EH (cell line): ENCODE measurements around the gene ECE1.
"Not testable (repeated sequence)": the region's sequence is repeated elsewhere in the genome, so short reads cannot be mapped to it uniquely, and the experiment has no call there.

Experiments used
- DNase-seq: peaks from one replicate; pipeline ENCODE4 v3.0.0-alpha.2; 2015; ENCODE audit warnings: low read depth

ECE1 gene

DNA sequence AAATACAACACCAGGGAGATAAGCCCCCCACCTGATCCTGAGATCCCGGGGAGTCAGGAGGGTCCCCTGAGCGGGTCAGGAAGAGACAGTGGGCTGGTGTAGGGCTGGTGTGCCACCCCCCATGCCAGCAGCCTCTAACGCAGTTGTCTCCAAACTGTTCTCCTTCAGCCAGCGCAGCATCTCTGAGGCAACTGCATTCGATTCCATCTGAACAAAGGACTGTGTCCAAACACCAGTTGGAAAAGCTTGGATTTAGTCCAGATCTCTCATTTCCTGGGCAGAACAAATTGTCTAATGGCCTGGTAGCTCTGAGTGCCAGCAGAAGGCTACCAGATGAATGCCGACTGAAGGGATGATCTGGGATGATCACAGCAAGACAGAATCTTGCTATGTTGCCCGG, 69.4 kb downstream of the ECE1 start:
- peak; percentile 55 for DNase-seq

DNA sequence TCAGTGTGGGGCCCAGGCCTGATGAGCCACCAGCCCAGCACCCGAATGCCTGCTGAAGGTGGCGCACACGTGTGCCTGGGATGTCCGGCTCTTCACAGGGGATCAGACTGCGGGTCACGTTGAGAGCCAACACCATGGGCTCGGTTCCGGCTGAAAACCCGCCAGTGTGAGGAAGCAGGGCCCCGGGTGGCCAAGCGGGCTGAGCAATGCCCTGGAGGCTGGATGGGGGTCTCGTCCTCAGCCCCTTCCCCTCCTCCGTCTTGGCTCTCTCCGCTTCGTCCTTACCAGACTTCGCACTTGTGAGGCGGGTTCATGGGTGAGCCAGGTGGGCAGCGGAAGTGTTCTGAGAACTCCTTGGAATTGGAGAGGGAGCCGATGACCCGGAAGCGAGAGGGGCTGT, 70.6 kb downstream of the ECE1 start:
- no peak for DNase-seq

DNA sequence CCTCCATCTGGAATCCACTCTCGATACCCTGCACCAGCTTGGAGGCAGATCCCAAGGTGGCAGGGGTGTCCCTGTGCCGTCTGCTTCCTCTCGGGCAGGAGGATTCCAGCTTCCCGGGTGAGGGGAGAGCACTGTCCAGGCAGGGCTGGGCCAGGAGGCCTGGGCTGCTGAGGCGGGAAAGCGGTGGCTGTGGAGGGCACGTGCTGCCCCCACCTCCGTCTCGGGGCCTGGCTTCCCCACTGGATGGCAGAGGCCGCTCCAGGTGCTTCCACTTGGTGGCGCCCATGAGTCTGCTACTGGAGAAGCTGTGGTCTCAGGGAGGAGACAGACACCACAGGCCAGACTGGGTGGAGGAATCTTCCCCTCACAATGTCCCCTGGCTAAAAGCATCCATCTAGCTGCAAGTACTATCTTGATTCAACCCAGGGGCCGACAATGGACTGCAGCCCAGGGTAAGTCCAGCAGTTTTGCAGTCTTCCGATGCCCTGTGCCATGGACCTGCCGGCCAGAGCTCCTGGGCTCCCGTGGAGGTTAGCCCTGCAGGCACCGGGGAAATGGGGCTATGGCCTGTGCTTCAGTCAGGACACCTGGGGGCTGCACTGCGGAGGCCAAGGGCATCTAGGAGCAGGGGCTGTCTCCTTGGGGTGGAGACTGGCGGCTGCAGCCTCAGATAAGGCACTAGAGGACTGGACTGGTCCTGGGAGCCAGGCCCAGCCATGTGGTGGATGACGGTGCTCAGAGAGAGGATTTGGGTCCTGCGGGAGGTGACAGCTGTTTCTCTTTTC, 72.3 kb downstream of the ECE1 start:
- DNase-seq, result peak; percentile 40

DNA sequence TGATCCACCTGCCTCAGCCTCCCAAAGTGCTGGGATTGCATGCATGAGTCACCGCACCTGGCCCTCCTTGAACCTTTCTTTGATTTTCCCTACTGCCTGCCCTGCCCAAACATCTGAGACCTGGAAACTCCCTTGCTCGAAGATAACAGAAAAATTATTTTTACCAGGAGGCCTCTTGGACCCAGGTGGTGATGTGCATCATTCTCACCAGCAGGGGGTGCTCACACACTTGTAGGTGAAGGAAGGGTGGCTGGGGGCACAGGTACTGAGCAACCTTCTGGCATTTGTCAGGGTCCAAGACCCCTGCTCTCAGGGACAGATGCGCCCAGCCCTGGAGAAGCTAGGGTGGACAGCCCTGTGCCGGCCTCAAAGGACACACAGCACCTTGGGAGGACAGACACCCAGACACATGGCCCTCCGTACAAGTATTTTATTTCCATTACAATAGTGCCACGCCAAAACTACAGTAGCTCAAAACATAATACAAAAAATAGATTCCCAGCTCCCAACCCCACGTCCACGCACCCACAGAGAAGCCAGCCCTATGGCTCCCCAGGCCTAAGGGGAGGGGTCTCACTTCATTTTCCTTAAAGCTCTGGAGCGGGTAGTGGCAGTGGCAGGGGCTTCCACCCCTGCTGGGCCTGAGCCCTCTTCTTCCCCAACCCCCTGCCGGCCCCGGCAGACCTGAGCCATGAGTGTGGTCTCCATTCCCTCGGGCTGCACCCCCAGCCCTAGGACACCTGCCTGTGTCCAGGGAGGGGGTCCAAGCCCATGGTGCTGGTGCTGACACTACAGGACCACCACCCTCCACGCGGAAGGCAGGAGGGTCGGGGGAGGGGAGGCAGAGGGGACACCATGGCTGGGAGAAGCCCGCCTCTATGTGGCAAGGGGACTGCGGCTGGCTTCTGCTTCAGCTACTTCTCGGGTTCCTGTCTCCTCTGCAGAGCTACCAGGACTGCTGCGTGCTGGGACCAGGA, 73.1 kb downstream of the ECE1 start:
- DNase-seq, result peak; percentile 53

DNA sequence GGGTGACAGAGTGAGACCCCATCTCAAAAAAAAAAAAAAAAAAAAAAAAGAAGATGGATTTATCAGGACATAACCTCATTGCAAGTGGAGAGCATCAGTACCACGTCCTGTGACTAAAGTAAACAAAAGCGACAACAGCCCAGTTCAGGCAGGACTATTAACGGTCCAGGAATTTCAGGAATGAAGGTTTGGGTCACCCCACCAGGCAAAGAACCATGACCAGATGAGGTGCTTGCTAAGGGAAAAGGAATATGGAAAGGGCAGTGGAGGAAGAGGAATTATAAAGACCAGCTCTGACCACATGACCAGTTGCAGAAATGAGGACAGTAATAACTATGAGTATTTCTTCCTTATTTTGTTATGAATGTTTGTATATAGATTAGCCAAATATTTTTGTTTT, 78.1 kb downstream of the ECE1 start:
- peak; percentile 70 for DNase-seq

DNA sequence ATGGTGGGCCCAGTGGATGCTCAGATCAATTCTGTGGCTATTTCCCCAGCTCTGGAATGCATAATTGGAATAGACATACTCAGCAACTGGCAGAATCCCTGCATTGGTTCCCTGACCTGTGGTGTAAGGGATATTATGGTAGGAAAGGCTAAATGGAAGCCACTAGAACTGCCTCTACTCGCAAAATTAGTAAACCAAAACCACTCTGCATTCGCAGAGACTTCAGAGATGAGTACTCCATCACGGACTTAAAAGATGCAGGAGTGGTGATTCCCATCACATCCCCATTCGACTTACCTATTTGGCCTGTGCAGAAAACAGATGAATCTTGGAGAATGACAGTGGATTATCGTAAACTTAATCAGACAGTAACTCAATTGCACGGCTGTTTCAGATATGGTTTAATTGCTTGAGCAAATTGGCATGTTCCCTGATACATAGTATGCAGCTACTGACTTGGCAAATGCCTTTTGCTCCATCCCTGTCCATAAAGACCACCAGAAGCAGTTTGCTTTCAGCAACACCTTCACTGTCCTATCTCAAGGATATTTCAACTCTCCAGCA, 82.0 kb downstream of the ECE1 start:
- not testable (repeated sequence) for DNase-seq

DNA sequence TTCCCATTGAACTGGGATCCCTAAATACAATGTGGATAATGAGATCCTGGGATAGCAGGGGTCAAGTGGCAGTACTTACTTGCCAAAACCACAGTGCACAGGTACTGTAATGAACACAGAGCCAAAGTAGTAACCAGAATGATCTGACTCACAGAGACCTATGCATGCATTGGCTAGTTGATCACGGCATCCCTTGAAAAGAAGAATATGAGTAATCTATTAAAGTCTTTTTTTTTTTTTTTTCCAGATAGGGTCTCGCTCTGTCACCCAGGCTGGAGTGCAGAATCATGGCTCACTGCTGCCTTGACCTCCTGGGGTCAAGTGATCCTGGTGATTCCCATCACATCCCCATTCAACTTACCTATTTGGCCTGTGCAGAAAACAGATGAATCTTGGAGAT, 84.1 kb downstream of the ECE1 start:
- peak; percentile 25 for DNase-seq

DNA sequence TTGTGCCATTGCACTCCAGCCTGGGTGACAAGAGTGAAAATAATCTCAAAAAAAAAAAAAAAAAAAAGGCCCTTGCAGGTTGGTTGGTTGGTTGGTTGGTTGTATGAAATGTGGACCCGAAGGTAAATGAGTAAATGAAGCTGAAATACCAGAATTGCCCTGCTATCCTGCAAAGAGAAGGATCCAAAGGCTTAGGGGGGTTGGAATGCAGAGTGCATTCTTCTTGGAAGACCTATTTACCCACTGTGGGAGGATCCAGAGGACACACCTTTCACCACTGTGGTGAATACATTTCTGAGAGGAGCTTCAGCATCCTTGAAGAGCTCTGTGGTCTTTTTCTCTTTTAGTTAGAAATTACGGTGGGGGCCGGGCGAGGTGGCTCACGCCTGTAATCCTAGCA, 84.8 kb downstream of the ECE1 start:
- no peak for DNase-seq

DNA sequence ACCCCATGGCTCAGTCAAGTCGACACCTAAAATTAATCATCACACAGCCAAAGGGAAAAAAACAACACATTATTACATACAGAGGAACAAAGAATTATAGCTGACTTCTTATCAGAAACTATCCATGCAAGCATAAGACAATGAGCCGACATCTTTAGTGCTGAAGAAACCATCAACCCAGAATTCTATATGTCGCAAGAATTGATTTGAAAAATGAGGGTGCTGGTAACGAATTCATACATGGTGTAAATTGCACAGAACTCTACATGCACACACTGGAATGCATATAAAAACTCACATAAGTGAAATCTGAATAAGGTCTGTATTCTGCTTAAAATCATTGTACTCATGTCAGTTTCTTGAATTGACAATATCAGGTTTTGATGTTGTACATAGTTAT, 88.6 kb downstream of the ECE1 start:
- no peak for DNase-seq

DNA sequence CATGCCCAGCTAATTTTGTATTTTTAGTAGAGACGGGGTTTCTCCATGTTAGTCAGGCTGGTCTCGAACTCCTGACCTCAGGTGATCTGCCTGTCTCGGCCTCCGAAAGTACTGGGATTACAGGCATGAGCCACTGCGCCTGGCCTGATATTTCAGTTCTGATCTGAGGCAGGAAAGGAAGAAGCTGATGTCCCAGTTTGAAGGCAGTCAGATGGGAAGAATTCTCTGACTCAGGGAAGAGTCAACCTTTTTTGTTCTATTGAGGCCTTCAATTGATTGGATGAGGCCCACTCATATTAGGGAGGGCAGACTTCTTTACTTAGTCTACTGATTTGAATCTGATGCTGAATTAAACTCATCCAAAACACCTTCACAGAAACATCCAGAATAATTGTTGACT, 89.0 kb downstream of the ECE1 start:
- peak; percentile 26 for DNase-seq

DNA sequence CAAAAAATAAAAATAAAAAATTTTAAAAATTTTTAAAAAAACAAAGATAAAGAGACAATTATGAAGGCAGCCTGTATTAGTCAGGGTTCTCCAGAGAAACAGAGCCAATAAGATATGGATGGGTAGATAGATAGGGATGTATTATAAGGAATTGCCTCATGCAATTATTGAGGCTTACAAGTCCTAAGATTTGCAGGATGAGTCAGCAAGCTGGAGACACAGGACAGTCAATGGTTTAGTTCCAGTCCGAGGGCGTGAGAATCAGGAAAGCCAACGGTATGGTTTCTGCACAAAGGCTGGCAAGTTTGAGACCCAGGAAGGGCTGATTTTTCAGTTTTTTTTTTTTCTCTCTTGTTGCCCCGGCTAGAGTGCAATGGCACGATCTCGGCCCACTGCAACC, 89.5 kb downstream of the ECE1 start:
- peak; percentile 66 for DNase-seq

DNA sequence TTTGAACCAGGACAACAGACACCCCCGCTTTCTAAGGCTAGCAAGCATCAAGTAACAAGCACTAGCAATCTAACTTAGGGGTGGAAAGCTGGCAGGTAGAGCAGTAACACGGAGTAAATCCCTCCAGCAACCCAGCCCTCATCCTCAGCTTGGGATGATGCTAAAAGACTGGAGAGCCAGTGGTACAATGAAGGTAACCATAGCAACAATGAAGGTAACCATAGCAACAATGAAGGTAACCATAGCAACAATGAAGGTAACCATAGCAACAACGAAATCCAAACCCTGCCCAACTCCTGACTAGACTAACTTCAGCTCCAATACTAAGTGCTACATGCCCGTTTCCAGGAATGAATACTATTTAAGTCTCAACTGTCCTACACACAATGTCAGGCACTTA, 91.3 kb downstream of the ECE1 start:
- DNase-seq, result no peak

DNA sequence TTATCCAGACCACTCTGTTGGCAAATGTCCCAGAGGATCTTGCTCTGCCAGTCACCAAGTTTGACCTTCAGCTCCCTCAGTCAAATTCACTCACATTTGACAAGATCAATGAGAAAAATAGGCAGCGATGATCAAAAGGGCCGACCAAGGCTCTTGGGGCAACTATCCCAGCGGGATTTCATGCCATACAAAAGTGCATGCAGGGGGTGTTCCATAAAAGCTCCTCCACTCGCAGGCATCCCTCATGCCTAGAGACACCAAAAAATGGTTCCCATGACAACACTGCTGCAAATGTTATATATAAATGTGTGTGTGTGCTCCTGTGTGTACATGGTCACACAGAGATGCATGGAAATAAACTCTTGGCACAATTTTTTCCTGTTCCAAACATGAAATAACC, 97.4 kb downstream of the ECE1 start:
- DNase-seq, result no peak

DNA sequence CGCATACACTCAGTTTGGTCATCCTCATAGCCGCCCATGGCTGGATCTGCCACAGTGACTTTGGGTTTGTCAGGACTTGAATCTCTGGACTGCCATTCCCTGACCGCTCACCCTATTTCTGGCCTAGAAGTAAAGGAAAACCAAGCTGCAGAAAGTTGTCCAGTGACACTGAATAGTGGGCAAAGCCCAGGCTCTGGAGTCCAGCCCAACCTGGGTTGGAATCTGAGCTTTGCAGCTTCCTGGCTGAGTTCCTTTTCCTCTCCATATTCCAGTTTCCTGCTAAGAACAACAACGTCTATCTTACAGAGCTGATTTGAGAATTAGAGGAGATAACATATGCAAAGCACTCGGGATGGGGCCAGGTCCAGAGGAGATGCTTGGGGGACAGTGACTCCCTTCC, 98.0 kb downstream of the ECE1 start:
- peak; percentile 28 for DNase-seq

DNA sequence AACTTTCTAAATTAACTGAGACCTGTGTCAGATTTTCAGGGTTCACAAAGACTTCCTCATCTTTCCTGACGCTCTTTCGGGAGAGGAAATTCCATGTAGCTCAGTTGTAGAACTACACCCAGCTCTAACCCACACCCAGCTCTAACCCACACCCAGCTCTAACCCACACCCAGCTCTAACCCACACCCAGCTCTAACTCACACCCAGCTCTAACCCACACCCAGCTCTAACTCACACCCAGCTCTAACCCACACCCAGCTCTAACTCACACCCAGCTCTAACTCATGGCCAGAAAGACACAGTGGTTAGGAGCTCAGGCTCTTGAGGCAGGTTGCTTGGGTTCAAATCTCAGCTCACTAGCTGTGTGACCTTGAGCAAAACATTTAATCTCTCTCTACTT, 99.5 kb downstream of the ECE1 start:
- not testable (repeated sequence) for DNase-seq

DNA sequence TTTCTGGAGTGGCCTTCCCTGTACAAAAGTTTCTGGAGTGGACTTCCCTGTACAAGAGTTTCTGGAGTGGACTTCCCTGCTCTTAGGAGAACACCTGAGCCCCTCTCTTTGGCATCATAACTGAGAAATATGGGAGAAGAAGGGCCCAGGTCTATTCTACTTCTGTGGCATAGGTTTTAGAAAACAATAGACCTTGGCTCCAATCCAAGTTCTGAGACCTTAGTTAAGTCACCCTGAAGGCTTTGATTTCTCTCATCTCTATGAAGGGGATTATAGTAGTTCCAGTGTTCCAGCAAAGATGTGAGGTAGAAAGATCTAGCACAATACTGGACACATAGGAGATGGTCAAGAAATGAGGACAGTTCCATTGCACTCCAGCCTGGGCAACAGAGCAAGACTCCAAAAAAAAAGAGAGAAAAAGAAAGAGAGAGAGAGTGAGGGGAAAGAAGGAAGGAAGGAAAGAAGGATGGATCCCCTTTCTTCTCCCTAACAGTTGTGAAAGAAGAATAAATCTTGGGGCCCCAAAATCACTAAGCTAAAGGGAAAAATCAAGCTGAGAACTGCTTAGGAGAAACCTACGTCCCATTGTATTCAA, 100.3 kb downstream of the ECE1 start:
- no peak for DNase-seq

DNA sequence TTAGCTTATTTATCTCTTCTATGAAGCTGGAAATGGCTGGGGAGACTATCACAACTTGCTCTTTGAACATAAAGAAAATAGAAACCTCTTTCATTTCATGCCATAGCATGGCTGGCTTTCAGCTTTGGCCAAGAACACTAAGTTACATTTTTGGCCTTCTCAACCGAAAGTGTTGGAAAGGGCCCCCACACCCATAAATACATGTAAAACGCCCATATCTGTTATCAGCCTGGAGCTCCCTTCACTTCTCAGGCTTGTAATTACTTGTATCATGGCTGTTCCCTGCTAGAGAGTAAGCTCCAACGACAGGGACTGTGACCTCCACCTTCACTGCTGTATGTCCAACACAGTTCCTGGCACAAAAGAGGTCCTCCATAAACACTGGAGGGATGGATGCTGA, 100.8 kb downstream of the ECE1 start:
- DNase-seq, result no peak

DNA sequence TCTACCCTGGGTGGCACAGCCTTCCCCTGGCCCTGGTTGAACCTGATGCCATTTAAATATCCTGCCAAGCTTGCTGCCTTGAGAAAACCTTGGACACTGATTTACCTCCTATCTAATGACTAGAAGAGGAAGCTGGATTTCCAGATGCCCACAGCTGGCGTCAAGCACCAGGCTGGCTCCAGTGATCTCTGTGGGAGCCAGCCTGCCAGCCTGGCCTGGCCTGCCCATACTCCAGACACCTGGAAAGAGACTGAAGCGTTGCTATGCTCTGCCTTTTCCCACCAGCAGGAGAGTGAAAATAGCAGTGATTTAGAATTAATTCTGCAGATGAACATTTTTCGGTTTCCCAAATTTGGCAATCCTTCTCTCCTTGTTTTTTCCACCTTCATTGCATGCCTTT, 102.0 kb downstream of the ECE1 start:
- DNase-seq, result no peak

DNA sequence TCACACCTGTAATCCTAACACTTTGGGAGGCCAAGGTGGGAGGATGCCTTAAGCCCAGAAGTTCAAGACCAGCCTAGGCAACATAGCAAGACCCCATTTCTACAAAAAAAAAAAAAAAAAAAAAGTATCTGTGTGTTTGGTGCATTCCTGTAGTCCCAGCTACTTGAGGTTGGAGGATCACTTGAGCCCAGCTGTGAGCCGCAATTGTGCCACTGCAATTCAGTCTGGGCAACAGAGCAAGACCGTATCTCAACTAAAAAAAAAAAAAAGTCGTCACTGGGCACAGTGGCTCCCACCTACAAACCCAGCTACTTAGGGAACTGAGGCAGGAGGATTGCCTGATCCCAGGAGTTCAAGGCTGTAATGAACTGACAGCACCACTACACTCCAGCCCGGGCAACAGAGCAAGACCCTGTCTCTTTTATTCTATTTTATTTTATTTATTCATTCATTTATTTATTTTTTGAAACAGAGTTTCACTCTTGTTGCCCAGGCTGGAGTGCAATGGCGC, 105.0 kb downstream of the ECE1 start:
- no peak for DNase-seq

DNA sequence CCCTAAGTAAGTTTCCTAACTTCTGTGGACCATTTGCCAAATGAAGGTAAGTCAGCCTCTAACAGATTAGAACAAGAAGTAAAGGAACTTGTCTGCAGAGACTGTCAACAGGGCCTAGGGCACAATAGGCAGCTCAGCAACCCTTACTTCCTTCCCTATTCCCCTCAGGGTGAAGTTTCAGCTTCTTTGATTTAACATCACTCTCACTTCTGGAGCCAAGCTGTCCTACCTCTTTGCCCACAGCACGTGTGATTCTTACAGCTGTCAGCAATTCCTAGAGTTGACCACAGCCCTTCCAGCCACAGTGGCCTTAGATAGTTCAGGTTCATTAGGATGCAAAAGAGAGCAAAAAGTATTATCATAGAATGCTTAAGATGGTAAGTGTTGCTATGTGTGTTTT, 106.0 kb downstream of the ECE1 start:
- DNase-seq, result no peak

DNA sequence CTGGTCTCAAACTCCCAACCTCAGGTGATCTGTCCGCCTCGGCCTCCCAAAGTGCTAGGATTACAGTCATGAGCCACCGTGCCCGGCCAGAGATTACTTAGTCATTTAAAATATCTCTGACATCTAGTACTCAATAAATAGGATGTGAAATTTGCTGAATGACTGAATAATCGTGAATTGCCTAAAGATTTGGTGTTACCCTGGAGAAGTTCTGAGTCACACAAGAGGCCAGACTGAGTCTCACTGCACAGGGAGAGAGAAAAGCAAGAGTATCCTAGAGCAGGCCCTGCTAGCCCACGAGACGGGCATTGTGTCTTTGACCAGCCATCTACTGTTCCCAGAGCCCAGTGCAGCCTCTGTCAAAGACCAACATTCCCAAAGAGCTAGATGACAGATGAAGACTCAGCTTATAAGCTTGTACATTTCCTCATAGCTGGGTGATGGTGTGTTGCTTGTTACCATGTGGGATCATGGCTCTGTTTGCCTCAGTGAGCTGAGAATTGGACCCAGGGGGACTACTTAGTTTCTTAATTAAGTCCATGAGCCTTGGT, 108.0 kb downstream of the ECE1 start:
- peak; percentile 29 for DNase-seq

DNA sequence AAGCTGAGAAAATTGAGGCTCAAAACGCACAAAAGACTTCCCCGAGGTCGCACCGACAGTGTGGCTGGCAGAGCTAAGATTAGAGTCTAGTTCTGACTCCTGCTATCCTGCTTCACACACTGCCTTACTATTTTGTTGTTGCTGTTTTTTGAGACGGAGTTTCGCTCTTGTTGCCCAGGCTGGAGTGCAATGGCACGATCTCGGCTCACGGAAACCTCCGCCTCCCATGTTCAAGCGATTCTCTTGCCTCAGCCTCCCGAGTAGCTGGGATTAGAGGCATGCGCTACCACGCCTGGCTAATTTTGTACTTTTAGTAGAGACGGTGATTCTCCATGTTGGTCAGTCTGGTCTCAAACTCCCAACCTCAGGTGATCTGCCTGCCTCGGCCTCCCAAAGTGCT, 112.0 kb downstream of the ECE1 start:
- not testable (repeated sequence) for DNase-seq
